HG03457 (cell line): ENCODE data around the gene PBX1.

Experiments used
- ATAC-seq: cut with Tn5 transposase; IDR thresholded peaks from one replicate; pipeline ENCODE4 v1.9.1; 2021; ENCODE audit warnings: moderate number of reproducible peaks; ENCODE audit not compliant: unreplicated experiment

The PBX1 gene

GRCh38 chr1:164796916-164797315 is 237.9 kb downstream of the PBX1 start:
- no peak for ATAC-seq

DNA sequence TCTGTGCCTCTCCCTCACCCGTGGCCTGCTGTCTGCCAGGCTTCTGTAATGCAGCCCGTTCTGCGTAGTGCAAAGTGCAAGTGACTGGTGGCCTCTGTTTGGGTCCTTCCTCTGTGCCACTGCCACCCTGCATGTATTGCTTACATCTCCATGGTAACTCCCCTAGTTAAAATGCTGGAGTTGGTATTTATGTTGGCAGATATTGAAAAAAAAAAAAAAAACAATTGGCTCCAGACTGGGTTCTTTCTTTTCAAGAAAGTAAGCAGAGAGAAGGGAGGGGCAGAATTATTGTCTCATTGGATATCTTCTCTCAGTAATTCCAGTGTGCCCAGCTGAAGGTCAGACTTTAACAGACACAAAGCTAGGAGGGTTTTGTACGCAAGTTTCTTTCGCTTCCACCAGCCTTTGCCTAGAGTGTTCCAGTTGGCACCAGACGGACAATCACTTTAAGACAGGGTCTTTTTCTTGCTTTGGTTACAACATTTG is 242.3 kb downstream of the PBX1 start:
- no peak for ATAC-seq

- no peak for ATAC-seq
These were observed 243.0 kb downstream of the PBX1 start for GRCh38 chr1:164801791-164802502.

- no peak for ATAC-seq
These were observed 243.7 kb downstream of the PBX1 start for GRCh38 chr1:164802529-164803282.

DNA sequence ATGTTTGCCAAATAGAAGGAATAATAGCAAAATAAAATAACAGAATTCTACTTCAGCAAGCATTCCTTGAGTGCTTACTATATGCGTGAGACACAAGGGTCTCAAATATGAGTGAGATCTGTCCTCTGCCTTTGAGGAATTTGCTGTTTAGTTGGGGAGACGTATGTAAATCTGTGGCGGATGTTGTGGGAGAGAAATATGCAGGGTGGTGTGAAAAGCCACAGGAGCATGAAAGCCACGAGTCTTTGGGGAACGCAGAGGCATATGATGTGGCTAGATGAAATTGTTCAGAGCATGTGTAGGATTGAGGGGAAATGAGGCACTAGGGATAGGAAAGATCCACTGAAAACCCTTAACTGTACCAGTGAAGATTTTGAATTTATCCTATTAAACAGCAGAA is 244.4 kb downstream of the PBX1 start:
- ATAC-seq = no peak

DNA sequence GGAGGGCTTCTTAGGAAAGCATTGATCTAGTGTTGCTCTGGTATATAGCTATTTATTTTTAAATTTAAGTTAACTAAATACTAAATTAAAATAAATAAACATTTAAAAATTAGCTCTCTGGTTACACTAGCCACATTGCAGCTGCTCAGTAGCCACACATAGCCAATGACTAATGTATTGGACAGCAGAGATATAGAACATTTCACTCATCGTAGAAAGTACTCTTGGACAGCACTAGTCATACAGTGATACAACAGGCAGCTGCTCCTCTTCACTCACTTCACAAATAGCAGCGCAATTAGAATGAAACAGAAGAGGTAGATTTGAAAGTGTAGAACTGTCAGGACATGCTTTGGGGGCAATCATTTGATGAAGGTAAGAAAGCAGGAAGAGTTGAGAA is 245.4 kb downstream of the PBX1 start:
- ATAC-seq = no peak

- no peak for ATAC-seq
These were observed 246.4 kb downstream of the PBX1 start for GRCh38 chr1:164805399-164805798.

DNA sequence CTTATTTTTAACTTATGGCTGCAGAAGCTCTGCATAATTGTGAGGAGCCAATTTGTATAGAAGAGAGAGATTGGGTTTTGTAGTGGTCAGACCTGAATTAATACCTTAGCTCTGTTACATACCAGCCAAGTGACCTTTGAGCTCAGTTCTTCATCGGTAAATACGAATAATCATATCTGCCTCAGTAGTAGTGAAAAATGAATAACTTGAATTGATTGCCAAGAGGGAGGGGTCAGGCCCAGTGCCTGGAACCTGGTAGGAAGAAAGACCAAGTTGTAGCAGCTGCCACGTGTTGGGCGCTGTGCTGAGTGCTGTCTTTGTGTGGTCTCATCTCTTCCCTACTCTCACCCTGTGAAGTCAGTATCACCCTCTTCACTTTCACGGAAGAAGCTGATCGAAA is 247.5 kb downstream of the PBX1 start:
- no peak for ATAC-seq

GRCh38 chr1:164813776-164814175 is 254.8 kb downstream of the PBX1 start:
- ATAC-seq = no peak

DNA sequence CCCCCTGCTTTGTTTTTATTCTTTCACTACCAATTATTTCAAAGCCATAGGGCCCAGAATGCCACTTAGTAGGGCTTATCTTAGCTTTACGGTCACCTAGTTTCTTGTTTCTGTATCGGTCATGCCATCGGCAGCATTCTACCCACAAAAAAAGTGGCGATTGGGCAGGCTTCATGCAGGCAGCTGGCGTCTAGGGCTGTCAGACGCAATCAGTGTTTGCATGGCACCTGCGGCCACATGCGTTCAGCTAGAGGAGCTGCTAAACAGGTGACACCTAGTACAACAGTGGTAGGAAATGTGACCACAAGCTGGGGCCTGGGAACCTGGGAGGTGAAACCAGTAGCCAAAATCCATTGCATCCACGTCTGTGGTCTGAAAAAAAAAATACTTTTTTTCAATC is 262.7 kb downstream of the PBX1 start:
- ATAC-seq = no peak

DNA sequence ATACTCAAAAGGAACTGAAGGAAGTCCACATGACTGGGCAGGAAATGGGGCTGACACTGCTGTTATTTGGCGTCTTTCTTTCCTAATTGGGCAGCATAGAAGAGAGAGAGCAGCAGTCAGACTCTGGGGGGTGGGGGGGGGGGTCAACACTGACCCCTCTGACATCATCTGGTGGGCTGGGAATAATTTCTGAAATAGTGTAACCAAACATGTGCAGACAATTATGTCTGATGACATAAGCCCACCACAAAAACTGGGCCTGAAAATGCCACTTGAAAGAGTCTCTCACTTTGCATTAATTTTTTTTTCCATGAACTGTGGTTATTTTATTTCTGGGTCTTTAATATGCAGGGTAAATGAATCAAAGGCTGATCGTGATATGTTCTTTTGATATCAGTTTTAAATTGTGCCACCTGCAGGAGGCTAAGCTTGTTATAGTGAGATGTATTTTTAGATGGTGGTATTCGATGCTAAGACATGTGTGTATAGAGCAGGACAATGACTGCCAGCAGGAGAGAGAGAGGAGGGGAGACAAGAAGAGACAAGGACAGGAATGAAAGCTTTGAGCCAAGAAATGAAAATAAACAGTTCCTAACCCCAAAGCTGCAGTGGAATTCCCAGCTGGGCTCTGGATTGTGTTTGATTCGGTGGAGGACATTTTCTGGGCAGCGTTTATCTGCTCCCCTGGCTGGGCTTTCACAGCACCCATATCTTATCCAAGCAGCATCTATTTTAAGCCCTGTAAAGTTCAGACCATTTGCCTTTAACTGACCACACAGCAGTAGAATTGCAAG is 264.7 kb downstream of the PBX1 start:
- no peak for ATAC-seq

- no peak for ATAC-seq
These were observed 265.6 kb downstream of the PBX1 start for GRCh38 chr1:164824542-164824941.

DNA sequence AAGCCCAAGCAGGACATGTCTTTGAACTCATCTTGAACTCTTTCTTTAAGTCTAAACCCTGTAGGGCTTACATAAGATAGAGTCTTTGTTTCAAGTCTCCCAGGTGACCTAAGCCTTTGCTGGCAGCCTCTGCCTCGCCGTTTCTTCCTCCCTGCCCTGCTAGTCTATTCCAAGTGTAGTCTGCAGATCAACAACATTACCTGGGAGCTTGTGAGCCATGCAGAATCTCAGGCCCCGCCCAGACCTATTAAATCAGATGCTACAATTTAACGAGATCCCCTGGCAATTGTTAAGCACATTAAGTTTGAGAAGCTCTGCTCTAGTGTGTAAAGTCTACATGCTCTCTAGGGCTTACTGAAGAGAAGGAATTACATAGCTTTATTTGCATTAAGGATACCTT is 271.6 kb downstream of the PBX1 start:
- no peak for ATAC-seq

DNA sequence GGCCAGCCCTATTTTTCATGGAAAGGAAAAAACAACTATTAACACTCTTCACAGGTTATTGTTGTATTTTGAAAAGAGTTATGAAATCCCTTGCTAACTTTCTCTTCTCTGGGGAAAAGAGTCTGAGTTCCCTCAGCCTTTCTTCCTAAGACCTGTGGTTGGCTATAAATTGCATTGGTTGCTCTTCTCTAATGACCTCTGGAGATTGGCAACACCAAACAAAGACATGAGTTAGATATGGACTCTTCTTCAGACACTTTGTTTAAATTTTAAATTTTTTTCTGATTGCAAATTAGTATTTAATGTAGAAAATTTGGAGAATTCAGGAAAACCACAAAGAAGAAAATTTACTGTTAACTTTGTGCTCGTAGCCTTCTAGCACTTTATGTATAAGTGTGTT is 275.7 kb downstream of the PBX1 start:
- ATAC-seq = no peak

GRCh38 chr1:164836614-164837018 is 277.6 kb downstream of the PBX1 start:
- no peak for ATAC-seq

- ATAC-seq = no peak
These were observed 279.8 kb downstream of the PBX1 start for GRCh38 chr1:164838786-164839185.

DNA sequence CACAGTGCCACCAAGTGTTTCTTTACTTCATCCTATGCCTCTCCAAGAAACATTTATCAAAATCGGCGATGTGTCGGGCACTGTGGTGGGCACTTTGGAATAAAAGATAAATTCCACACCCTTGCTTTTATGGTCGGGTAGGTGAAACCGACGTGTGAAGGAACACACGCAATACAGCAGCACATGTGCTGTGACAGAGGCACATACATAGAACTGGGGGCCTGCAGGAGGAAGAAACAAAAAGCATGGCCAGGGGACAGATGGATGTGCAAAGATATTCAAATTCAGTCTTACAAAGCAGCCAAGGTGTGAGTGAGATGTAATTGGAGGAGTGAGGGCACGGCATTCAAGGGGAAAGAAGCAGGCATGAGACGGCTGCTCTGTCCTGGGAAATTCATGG is 282.0 kb downstream of the PBX1 start:
- no peak for ATAC-seq

DNA sequence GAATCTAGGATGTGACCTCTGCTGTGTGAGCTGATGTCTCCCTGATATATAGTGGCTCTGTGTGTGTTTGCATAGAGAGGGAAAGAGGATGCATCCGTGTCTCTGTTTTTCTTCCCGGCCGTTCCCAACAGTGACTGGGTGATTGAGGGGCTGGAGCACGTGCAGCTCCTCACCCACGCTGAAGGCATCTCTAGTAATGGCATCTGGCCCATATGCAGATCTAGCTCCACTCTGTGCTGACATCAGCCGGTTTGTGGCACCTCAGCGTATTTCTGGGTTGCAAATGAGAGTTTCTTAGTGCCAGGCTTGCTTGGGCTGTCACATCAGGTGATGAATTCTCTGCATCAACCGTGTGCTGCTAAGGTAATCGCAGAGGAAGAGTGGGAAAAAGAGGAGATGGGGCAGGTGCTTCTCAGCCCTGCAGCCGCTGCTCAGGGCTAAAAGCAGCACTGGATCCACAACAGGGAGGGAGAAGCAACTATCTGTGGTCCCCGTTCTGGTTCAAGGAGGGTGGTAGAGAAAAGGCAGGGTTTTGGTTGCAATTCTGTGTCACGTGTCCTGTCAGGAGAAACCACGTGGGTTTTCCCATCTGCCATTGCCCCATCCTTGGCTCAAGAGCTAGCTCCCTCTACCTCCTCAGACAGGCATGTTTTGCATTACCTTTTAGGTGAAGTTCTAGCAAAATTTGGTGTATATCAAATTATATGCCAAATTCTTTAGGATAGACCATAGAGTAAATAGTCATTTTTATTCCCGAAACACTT is 282.9 kb downstream of the PBX1 start:
- no peak for ATAC-seq

GRCh38 chr1:164842870-164843269 is 283.9 kb downstream of the PBX1 start:
- ATAC-seq = no peak

DNA sequence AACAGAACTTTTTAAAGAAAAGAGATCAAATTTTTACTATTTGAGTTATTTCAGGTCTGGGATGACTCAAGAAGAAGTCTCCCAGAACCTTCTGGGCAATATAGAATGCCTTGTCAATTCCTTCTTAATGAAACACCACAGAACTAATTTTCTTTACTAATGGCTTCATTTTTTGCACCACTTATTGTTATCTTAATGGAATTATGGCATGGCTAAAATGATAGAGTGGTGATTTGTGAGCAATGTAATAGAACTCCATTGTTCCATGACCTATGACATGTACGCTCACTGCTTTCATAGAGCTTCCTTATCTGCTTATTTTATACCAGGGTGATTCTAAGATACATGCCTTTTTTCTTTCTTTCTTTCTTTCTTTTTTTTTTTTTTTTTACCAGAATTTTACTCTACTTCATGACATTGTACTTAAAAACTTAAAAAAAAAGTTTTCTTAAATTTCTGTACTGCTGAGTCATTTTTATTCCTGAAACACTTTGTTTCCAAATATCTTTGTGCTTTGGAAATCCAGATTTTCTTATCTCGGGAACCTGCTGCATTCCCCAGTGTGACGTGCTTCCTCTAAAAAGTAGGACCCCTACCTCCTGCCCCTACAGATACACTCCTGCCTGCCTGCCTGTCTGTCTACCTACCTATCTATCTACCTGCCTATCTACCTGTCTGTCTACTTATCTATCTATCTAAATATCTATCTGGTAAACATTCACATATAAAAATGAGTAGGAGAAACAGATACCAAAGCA is 284.9 kb downstream of the PBX1 start:
- ATAC-seq = no peak
